GM19193 (cell line): ENCODE results near the gene ALDH1L2.

Source experiments
- POLR2A ChIP-seq: IDR thresholded peaks from 4 replicates; pipeline ENCODE4 v1.6.1; 2011; ENCODE audit not compliant: insufficient read depth, insufficient read length; ENCODE audit errors: extremely low read depth

ALDH1L2 gene

DNA sequence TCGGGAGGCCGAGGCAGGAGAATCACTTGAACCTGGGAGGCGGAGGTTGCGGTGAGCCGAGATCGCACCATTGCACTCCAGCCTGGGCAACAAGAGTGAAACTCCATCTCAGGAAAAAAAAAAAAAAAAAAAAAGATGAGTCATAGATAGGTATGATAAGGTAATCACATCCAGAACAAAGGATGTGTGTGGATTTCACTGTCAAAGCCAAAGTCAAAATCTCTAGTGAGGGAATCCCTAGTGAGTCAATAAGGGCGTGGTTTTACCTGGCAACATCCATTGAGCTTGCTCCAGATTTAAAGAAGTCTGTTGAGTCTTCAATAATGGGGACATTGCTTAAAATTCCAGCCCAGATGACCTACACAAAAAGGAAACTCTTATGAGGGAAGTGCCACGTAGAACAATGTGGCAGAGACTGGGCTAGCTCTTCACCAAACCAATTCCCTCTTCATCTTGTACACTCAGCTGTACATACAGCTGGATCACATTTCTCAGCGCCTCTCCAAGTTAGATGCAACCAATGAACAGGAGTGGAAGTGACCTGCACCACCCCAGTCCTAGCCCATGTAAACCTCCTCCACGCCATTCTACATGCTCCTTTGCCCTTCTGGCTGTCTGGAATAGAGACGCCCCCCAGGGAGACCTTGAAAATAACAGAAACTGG, 23.4 kb downstream of the ALDH1L2 start:
- no peak for TF ChIP-seq POLR2A

DNA sequence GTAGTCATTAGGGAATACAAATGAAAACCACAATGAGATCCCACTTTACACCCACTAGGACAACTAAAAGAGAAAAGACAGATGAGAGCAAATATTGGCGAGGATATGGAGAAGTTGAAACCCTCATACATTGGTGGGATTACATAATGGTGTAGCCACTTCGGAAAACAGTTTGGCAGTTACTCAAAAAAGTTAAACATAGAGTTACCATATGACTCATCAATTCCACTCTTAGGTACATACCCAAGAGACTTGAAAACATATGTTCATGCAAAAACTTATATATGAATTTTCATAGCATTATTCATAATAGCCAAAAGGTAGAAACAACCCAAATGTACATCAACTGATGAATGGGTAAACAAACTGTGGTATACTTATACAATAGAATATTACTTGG, 27.1 kb downstream of the ALDH1L2 start:
- TF ChIP-seq POLR2A: no peak

DNA sequence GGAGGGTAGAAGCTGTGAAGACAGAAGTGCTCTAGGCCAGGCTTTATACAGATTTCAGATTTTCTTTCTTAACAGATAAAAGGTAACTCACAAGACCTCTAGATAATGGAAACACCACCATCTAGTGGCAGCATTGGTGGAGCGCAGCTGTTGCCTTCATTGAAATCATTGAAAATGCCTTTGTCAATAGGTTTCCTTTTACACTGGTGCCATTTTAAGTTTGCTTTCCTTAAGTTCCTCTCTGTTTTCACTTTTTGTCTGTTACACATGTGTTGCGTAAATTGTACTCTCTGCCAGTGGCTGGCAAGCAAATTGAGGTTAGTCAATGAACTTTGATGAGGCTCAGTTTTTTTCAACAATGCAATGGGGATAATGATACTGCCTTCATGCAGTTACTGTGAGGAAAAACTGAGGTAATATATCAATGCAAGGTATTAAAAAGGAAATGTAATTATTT, 31.1 kb downstream of the ALDH1L2 start:
- TF ChIP-seq POLR2A: no peak

DNA sequence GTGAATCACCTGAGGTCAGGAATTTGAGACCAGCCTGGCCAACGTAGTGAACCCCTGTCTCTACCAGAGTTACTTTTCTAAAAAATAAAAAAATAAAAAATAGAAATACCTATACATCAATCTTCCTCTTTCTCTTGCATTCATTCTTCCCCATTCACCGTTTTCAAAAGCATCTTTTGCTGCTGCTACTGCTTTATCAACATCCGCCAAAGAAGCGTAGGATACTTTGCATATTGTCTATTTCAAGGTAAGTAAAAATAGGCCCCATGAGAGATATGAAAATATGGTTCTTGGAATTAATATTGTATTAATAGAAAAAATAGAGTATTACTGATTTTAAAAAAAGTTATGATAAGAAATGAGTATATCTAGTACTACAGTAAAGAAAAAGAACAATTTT, 32.3 kb downstream of the ALDH1L2 start:
- no peak for TF ChIP-seq POLR2A

- no peak for TF ChIP-seq POLR2A
Measured at GRCh38 chr12:105048315-105048714, 35.9 kb downstream of the ALDH1L2 start.

GRCh38 chr12:105047308-105047707, 37.0 kb downstream of the ALDH1L2 start:
- TF ChIP-seq POLR2A: no peak

GRCh38 chr12:105041186-105041585, 43.1 kb downstream of the ALDH1L2 start:
- TF ChIP-seq POLR2A: no peak

GRCh38 chr12:105040476-105040875, 43.8 kb downstream of the ALDH1L2 start:
- no peak for TF ChIP-seq POLR2A

DNA sequence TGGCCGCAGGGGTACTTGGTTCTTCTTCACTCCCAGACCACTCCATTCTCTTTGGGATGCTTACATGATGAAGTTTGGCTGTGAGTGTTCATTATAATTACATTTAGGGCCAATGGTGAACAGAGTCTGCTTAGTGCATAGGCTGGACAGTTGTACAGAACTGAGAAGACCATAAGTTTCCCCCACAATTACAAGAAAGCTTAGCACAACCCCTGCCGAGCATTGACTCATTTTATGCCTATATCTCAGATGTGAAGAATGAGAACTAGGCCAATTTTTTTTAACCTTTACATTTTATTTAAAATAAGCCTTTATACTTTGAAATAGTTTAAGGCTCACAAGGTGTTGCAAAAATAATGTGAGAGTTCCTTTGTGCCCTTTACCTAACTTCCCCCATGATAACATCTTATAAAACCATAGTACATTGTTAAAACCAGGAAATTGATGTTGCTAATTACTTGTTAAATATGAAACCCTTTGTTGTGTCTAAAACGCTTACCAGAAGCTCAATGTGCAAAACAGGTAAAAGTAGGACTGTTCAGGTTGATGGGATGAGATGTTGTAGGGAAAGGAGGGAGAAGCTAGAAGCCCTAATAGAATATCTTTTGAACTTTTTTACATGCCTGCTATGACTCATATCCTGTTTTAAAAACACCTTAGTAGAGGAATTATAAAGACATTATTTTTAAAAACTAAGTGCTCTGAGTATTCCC, 47.2 kb downstream of the ALDH1L2 start:
- no peak for TF ChIP-seq POLR2A

GRCh38 chr12:105033851-105034250, 50.4 kb downstream of the ALDH1L2 start:
- TF ChIP-seq POLR2A: no peak

- no peak for TF ChIP-seq POLR2A
Measured at GRCh38 chr12:105032703-105033357, 51.4 kb downstream of the ALDH1L2 start.

GRCh38 chr12:105030820-105031807, 53.1 kb downstream of the ALDH1L2 start:
- no peak for TF ChIP-seq POLR2A

- TF ChIP-seq POLR2A: no peak
Measured at GRCh38 chr12:105026411-105026810, 57.8 kb downstream of the ALDH1L2 start.

DNA sequence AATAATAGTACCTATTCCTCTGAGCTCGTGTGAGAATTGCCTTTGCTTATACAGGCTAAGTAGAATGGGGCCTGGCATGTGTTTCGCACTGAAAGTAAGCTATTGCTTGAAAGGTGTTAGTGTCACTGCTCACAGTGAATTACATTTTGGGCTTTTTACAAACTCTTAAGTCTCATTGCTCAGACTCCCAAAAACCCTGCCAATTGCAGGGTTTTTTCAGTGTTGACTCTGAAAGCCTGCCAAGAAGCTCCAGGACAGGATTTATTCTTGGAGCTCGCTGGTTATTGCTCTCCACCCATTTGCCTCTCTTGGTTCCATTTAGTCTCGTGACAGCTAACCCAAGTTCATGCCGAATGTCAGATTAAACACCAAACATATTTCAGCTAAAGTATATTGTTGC, 58.4 kb downstream of the ALDH1L2 start:
- TF ChIP-seq POLR2A: no peak

- TF ChIP-seq POLR2A: no peak
Measured at GRCh38 chr12:105024928-105025327, 59.3 kb downstream of the ALDH1L2 start.
